HG03571 (cell line): Measurements from ENCODE around the gene SCAMP3.

Source experiments
- ATAC-seq: cut with Tn5 transposase; IDR thresholded peaks from one replicate; pipeline ENCODE4 v1.9.1; 2021; ENCODE audit not compliant: unreplicated experiment

The SCAMP3 gene

DNA sequence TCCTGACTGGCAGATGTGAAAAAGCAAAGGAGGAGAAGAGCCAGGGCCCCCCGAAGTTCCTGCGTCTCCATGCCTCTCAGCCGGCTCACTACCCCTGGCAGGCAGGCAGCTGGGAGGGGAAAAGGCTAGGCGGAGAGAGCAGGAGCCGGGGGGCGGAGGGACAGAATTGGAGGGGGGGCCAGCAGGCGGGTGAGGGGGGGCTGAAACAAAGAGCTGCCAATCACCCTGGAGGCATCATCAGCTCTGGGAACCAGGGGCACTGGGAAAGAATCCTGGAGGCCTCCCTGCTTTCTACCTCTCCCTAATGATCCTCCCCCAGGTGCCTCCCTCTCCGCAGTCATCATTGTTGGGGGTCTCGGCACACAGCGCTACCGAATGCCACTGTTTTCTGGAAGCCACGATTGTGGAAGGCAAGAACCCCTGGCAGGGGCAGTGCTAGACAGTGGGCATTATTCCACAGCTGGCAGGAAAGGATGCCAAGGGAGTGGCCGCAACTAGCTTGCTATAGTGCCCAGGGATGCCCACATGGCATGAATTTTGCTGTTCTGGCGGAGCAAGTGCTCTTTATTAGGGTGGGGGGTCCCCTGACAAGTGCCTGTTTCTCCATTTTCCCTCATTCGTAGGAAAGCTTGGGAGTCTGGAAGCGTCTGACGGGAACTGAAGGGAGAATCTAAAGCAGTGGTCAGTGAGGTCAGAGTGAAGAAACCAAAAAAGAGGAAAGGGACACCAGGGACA lies 54.2 kb downstream of the SCAMP3 start, which contains the start of gene THBS3:
THBS3 (minus strand) TSS at position 92 of the 735 bp plus-strand sequence; CDS start at position 71, 21 bp downstream.
- ATAC-seq: no peak

DNA sequence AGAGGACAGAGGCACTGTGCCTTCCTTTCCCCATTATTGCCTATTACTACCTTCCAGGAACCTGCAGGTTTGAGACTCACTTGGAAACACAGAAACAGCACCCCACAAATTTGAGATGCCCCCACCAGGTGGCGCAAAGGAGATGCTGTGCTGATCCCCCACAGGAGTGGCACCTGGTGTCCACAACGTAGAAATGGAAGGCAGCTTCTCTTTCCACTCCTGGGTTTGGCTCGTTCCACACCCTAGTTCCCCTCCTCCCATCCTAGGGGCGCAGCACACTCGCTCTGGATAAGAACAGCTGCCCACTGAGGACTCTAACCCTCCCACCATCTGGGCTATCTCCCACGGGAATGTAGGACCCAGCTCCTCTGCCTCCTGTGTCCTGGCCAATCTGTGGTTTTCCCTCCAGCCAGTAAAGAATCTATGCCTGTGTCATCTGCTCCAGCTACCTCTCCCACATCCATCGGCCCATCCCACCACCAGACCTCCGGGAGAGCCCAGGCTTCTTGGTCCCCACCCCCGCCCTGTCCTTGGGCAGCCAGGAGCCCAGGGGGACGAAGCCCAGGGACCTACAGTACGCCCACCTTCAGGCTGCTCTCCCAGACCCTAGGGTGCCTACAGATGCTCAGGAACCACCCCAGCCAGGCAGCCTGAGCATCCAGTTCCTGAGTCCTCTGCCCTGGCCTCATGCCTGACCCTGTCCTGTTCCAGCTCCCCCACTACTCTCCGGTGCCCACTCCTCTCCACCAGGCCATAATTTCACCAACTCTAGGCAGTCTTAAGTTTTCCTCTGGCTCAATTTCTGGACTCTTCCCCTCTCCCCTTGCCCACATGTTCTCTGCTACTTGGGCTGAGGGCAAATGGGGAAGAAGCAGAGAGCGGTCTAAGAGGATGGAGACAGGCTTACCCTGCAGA lies 55.0 kb downstream of the SCAMP3 start:
- ATAC-seq: no peak
